ENCODE measurements around the gene RNF167.

Gene RNF167

GRCh38 chr17:4958102-4958501, 18.0 kb downstream of the RNF167 start:
- DNase-seq, result no peak

- DNase-seq, result no peak
Measured at GRCh38 chr17:4959261-4959965, 19.3 kb downstream of the RNF167 start.

DNA sequence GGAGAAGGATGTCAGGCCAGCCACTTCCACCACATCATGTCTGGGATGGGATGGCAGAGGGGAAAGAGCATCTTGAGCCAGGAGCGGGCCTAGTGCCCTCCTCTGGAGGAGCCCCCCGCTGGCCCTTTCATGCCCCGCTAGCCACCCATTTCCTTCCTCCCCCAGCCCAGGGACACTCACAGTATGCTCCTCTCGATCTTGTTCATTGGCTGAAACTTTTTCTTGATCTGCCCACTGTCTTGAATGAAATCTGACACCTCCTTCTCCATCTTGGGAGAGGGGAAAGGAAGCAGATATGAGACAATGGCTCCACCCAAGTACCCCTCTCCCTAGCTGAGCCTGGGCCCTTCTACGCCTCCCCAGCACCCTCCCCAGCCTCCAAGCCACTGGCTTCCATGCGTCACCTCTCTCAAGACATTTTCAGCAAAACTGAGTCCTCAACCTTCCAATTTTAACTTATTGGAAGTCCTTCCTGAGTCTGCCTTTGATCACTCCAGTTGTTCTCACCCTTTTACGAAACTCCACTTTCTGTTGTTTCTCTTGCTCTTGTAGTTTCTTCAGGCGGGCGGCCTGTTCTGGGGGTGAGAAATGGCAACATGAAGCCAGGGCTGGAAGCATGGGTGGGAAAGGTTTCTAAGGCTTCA, 20.3 kb downstream of the RNF167 start:
- DNase-seq, result no peak

- no peak for DNase-seq
Measured at GRCh38 chr17:4965311-4965986, 25.4 kb downstream of the RNF167 start.

DNA sequence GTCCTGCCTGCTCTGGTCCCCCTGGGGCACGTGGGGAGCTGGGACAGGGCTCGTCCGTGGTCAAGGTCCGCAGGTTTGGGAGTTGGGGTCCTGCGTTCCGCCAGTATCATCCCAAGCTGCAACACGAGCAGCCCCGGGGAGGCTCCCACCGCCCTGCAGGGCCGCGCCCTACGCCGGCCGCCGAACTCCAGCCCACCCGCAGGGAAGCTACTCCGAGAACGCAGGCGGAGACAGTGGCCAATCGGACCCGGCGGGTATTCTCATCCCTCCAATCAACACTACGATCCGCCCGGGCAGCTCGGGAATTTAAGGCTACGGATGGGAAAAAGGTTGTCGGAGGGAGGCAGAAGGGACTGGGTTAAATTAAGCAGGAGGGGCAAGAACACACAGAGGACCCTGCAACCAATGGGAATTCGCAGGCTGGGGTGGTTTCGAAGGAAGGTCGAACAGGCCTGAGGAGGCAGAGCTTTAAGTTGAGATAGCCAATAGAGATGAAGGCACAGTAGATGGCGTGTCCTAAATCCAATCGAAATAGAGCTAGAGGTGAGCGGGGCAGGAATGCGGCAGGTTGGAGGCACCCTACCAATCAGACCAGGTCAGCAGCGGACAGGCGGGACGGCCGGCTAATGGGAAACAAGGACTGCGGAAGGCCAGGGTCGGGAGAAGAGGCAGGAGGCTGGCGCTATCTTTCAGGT, 26.9 kb downstream of the RNF167 start:
- peak; percentile 98 for DNase-seq

DNA sequence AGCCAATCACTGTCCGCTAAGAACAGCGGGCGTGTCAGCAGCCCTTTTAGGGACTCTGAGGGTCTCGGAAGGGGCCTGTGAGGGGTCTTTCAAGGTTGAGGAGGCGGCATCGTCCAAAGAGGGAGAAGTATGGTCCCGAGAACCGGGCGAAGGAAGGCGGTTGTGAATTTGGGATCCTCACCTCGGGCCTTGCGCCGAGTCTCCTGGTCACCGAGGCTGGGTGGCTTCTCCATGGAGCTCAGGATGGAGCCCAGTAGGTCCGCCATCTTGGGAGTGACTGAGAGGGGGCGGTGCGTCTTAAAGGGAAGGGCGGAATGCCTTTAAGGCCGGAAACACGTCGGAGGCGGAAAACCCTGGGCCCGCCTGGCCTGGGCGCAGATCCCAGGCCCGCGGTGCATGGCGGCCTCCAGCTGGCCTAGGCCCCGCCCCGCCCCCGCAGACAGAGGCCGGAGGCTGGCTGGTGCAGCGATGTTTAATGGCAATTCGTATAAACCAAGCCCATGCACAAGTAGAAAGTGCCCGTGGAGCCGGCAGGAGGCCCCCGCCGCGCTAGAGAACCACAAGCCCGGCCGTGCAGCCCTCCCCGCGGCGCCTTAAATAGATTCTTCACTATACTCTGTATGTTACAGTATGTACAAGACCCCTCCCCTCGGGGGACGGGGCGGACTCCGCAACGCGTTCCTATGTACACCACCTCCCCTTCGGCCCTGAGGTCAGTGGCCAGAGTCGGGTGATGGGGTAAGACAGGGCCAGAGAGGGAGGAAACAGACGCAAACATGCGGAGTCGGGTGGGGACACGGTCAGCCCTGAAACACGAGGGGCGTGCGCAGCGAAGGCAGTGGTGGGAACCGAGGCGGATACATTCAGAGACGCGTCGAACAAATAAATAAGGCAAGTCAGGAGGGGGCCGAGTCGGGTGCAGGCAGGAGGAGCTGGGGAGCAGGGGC, 27.7 kb downstream of the RNF167 start, which contains the start of gene SPAG7:
TSS of gene SPAG7 (minus strand) at position 279 of the 947 bp plus-strand sequence. CDS start at position 266, 13 bp downstream.
- DNase-seq, result peak; percentile 78

DNA sequence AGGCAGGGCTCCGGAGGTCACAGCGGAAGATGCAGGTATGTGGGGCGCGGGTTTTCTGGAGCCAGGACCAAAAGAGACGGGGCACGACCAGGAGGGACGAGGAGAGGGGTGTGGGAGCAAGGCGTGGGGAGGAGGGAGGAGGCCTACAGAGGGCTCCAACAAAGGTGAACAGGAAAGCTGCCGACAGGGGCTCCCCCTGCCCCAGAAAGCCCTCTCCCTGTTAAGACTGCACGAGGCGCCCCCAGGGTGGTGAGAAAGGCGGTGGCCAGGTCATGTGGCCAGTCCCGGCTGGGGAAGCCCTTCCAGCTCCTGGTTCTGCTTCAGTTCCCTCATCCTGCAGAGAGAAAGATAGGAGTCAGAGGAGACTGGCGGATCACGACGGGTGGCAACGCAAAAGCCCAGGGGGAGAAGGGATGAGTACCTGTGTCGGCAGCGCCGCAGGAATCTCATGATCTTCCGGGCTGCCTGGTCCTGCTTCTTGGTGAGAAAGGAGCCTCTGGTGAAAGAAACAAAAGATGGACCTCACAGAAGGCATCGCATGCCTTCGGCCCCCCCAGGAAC, 28.5 kb downstream of the RNF167 start:
- no peak for DNase-seq

GRCh38 chr17:4969047-4969550, 29.0 kb downstream of the RNF167 start:
- DNase-seq, result no peak

DNA sequence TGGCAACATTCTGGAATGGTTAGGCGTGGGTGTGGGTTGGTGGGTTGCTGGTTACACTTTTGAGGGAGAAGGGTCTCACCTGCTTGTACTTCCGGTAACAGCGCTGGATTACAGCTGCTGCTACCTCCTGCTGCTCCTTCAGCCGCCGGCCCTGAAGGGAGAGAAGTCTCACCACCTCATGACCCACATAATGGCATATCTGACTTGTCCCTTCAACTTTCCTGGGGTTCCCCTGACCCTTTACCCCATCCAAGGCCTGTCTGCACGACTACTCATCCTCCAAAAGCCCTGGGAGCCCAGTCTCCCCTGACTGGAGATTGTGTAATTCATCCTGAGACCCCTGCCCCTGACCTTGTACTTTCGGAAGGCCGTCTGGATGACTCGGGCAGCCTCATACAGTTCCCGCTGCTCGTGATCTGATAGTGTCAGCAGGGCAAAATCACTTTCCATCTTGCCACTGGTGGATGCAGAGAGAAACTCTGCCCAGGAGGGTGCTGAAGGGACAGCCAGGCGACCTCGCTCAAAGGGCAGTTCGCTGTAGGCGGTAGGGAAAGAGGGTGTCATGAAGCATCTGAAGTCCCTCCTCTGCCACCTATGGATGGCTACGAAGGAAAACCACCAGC, 29.6 kb downstream of the RNF167 start:
- DNase-seq, result no peak

DNA sequence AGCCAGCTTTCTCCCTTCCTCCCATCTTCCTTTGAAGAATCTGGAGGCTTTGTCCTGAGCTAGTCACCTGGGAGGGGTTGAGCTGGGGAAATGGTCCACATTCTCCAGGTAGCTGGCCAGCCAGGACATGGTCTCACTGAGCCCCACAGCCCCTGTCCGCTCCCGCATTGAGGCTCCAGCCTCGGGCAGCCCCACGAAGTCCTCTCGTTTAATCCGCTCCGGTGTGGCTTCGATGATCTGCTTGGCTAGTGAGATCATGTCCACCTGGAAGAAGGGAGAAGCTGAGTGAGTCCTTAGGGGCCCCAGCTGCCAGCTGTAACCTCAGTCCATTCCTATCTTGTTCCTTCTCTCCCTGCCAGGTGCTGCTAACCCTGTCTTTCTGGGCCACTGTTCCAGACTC, 30.2 kb downstream of the RNF167 start:
- DNase-seq, result no peak

DNA sequence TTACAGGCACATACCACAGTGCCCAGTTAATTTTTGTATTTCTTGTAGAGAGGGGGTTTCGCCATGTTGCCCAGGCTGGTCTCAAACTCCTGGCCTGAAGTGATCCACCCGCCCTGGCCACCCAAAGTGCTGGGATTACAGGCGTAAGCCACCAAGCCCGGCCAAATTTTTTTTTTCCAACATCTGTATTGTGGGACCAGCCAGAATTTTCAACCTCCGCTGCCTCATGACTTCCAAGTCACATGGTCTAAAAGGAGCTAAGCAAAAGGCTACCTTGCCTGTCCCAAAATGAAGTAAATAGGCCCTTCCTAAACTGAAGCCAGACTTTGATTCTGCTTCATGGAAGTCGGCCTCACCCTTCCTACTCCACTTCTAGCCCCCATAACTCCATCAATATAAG, 31.8 kb downstream of the RNF167 start:
- DNase-seq, result no peak

DNA sequence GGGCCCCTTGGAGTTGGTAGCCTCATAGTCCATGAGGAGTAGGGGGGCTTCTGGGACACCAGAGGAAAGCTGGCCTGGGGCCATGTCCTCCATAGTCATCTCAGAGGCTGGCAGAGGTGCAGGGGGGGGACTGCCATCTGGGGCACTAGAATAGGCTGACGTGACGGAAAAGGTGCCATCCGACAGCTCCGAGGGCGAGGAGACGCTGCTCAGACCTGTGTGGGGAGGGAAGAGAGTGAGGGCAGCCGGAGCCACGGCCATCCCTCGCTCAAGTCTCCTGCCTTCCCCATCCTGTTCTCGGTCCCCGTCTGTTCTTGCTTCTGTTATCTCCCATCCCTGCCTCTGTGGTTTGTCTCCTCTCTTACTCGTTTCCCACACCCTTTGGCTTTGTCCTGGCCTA, 32.3 kb downstream of the RNF167 start:
- no peak for DNase-seq

DNA sequence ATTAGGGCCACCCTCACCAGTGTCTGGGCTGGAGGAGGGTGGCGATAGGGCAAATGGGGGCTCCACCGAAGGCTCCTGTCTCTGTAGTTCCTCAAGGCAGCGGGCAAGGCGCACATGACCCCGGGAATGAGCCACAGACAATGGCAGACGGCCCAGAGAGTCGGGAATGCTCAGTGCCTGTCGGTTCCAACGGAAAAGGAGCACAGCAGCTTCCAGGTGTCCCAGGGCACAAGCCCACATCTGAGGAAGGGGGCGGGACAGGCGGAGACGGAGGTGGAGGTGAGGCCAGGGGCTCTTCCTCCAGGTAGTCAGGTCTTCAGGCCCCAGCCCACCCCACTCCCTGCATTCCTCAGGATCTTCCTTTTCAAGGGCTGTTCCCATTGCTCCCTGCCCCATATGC, 32.7 kb downstream of the RNF167 start:
- no peak for DNase-seq

DNA sequence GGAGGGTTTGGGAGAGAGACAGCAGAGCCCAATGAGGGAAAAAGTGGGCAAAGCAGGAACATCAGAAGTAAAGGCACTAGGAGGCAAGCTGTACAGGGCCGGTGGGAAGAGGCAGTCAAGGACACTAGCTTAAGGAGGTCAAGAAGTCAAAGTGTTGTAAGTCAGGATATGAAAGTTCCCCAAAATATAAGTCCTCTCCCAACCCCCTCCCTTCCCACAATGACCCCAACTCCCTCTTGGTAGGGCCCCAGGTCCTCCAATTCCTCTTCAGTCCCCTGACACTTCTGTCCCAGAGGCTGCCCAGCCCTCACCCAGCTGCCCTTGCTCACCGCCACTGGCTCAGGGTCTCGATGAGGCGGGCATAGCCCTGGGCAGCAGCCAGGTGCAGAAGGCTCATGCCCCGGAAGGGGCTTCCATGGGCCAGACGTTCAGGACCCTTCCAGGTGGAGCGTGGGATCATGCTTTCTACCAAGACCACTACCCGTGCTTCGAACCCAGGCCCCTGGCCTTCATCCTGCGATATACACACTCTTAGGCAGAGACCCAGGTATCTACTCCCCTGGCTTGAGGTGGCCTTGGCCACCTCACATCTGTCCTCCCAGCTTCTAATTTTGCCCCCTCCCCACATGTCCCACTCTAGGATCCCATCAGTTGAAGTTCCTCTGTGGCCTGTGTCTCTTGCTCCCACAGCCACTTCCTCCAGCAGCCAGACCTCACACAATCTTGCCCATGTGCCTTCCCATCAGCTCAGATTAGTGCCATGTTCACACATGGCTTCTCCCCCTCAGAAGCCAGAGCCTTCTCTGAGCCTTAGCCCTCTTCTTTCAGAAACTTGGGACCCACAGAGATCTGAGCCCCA, 33.4 kb downstream of the RNF167 start:
- no peak for DNase-seq

DNA sequence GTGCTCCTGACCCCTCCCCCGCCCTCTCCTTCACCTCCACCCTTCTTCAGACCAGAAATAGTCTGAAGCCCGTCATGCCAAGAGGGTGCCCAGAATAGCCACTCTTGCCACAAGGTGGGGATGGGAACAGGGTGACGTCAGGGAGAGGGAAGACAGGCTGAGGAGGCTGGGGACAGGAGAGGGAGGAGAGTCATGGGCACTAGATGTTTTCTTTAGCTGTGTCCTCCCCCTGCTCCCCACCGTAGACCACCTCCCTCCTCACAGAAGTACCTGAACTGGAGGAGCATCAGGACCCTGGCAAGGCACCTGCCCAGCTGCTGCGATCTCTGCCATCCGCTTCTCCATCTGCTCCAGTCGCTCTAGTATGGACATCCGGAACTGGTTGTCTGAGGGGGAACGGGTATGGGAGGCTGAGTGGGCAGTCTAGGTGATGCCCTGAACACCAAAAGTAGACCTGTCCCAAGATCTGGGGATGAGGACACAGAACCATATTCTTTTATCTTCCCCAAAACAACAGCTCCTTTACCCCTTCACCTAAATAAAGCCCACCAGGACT, 34.1 kb downstream of the RNF167 start:
- no peak for DNase-seq

- DNase-seq, result no peak
Measured at GRCh38 chr17:4978726-4979125, 38.7 kb downstream of the RNF167 start.

DNA sequence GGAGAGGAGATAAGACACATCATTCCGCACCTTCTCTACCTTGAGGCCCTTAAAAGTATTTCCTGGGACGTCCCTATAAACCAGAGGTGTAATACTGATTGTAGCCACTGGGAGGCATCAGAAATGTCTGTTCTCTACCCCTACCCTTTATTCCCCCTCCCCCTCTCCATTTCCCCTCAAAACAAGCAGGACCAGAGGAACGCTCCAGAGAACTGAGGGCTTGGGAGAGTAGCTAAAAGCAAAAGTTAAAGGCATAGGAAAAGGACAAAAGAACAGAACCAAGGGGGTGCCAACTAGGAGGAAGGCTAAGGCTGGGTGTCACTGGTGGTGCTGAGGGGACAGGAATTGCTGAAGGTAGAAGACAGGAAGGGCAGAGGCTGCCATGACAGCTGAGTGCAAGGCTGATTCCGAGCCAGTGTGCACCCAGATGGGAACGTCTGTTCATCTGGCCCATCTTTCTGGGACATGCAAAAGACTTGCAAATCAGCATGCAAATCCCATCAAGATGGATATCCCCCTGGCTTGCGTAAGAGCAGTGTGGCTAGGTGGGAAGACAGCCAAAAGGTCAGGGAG, 40.7 kb downstream of the RNF167 start:
- no peak for DNase-seq

DNA sequence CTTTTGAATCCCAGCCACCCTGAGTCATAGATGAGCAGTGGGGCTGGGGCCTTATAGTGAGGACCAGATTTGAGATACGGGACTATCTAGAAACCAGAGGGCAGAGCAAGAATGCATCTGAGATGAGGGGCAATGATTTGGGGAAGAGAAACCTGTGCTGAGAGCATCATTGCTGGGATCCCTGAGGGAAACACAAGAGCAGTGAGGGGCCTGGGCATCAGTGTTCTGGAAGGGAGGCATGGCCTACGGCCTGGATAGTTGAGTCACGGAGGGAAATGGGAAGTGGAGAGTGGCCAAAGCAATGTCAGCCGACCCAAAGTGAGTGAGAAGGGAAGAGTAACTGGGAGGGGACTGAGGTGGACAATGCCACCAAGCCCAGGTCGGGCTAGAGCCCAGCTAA, 42.2 kb downstream of the RNF167 start:
- no peak for DNase-seq

GRCh38 chr17:4986403-4986802, 46.3 kb downstream of the RNF167 start:
- no peak for DNase-seq

Measured in SIG-M5 (cell line).